Naive thymus-derived CD4-positive, alpha-beta T cell (primary cell): ENCODE measurements around the gene SBK2. TPM values are rescaled to one million over a fixed set of nuclear protein-coding genes. Genes with fewer than 3 reads are reported as not detected.

Experiments used
- ATAC-seq: fragments of 150-1000 bp; cut with Tn5 transposase; 2 replicates; pipeline ENCODE4 v1.10.0; 2021; ENCODE audit warnings: mild to moderate bottlenecking, moderate library complexity
- CTCF ChIA-PET: fragments of 350-600 bp; sonication (Branson Sonifier 250); formaldehyde crosslinking; loops from one replicate; lab custom pipeline; 2021; ENCODE audit warnings: antibody characterized with exemption; lab: Charles Lee
- POLR2A ChIA-PET: fragments of 350-600 bp; sonication (Branson Sonifier 250); formaldehyde crosslinking; loops from one replicate; lab custom pipeline; 2021; ENCODE audit warnings: antibody characterized with exemption, inconsistent platforms; lab: Charles Lee
- DNase-seq, 9 donors: peaks; one replicate each; pipeline versions ENCODE4 v3.0.0 to v3.0.0-alpha.2; 2020 to 2022; ENCODE audit warnings: mixed read lengths in 1 of 9
- H3K27ac ChIP-seq: one replicate; pipeline ENCODE4 v1.7.0; 2013; ENCODE audit warnings: mild to moderate bottlenecking, low read depth, low read length, moderate library complexity
- H3K27me3 ChIP-seq, 2 donors: one replicate each; pipeline ENCODE4 v1.7.0; 2013; ENCODE audit warnings: low read length in 2 of 2, mild to moderate bottlenecking in 2 of 2, moderate library complexity in 2 of 2; ENCODE audit not compliant: control insufficient read depth in 2 of 2, insufficient read depth in 2 of 2
- H3K36me3 ChIP-seq, 3 experiments: 1 replicate in 2 of 3; 2 replicates in 1 of 3; pipeline ENCODE4 v1.7.0; 2013; ENCODE audit warnings: low read length in 3 of 3, mild to moderate bottlenecking in 3 of 3, moderate library complexity in 1 of 3; ENCODE audit not compliant: insufficient read depth in 3 of 3, control insufficient read depth in 2 of 3
- H3K4me1 ChIP-seq, 2 donors: one replicate each; pipeline ENCODE4 v1.7.0; 2013; ENCODE audit warnings: low read length in 2 of 2, mild to moderate bottlenecking in 2 of 2, moderate library complexity in 1 of 2; ENCODE audit not compliant: control insufficient read depth in 2 of 2, insufficient read depth in 2 of 2
- H3K4me3 ChIP-seq: 2 replicates; pipeline ENCODE4 v1.7.0; 2013; ENCODE audit warnings: mild to moderate bottlenecking, low read length
- H3K9me3 ChIP-seq, 3 experiments: 1 replicate in 2 of 3; 2 replicates in 1 of 3; pipeline ENCODE4 v1.7.0; 2013; ENCODE audit warnings: low read length in 3 of 3; ENCODE audit not compliant: control insufficient read depth in 2 of 3
- H3K27ac Mint-ChIP-seq, 9 donors: one replicate each; pipeline ENCODE4 v1.8.0; 2020 to 2022; ENCODE audit warnings: mixed read lengths in 9 of 9, mild to moderate bottlenecking in 8 of 9, moderate library complexity in 5 of 9, inconsistent platforms in 2 of 9
- H3K27me3 Mint-ChIP-seq, 5 donors: one replicate each; pipeline ENCODE4 v1.8.0; 2021 to 2022; ENCODE audit warnings: mixed read lengths in 5 of 5, mild to moderate bottlenecking in 1 of 5
- H3K36me3 Mint-ChIP-seq, 5 donors: one replicate each; pipeline ENCODE4 v1.8.0; 2020 to 2022; ENCODE audit warnings: mixed read lengths in 5 of 5, mild to moderate bottlenecking in 3 of 5, inconsistent platforms in 1 of 5
- H3K4me1 Mint-ChIP-seq, 7 donors: one replicate each; pipeline ENCODE4 v1.8.0; 2020 to 2022; ENCODE audit warnings: mixed read lengths in 7 of 7, mild to moderate bottlenecking in 3 of 7, inconsistent platforms in 1 of 7
- H3K4me3 Mint-ChIP-seq, 10 donors: one replicate each; pipeline ENCODE4 v1.8.0; 2020 to 2022; ENCODE audit warnings: mild to moderate bottlenecking in 10 of 10, mixed read lengths in 10 of 10, moderate library complexity in 6 of 10, inconsistent platforms in 2 of 10
- H3K9me3 Mint-ChIP-seq, 11 donors: one replicate each; pipeline ENCODE4 v1.8.0; 2020 to 2022; ENCODE audit warnings: mixed read lengths in 11 of 11, mild to moderate bottlenecking in 4 of 11, inconsistent platforms in 1 of 11, moderate library complexity in 1 of 11
- intact Hi-C, 2 donors: fragments of 100-400 bp; cut with micrococcal nuclease; formaldehyde crosslinking; loops; one replicate each; pipeline ENCODE4 v1.15.1; 2023
- polyA plus RNA-seq, 2 donors: library from polyadenylated mRNA; unstranded; fragments of 300-500 nt; fragmentation: Illumina TruSeq; gene quantifications; one replicate each; pipeline ENCODE4 v1.2.3, GENCODE V29; 2021
- total RNA-seq, 6 experiments: library from RNA in 5 of 6; stranded (reverse) in 5 of 6; gene quantifications; 1 replicate in 5 of 6; 2 replicates in 1 of 6; pipeline ENCODE4 v1.2.3 and lab custom pipeline; 2021 to 2026

SBK2 gene
- total and polyA plus RNA-seq, 7 experiments from 2014 or later, result not detected

DNA sequence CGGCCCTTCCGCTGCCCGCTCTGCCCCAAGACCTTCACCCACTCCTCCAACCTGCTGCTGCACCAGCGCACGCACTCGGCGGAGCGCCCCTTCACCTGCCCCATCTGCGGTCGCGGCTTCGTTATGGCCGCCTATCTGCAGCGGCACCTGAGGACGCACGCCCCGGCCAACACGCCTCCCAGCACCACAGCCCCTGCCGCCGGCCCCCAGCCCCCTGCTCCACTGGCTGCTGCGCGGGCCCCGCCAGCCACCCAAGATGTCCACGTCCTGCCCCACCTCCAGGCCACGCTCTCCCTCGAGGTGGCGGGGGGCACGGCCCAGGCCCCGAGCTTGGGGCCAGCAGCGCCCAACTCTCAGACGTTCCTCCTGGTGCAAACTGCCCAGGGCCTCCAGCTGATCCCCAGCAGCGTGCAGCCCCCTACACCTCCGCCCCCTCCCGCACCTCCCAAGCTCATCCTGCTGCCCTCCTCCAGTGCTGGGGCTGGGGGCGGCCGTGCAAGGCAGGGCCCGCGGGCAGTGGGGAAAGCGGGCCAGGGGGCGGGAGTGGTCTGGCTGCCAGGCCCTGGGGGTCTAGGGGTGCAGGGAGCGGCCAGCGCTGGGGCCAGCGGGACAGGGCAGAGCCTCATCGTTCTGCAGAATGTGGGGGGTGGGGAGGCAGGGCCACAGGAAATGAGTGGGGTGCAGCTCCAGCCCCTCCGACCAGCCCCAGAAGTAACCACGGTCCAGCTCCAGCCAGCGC is 53.8 kb downstream of the SBK2 start:
- Histone ChIP-seq H3K4me1 (peaks cover 12 to 15% of the 10 kb centered on the region in 2 donors), H3K27ac (no peak overlapping the region), H3K27me3 (no peaks in the 10 kb centered on the region), H3K4me3 (no peak overlapping the region), H3K36me3 (peaks cover 0 to 21% (median 0%) of the 10 kb centered on the region in 3 experiments), H3K9me3 (no peaks in the 10 kb centered on the region)
- no peaks in the 10 kb centered on the region for H3K27me3 Mint-ChIP-seq
- DNase-seq, result no peak
- peaks cover 14 to 39% (median 23%) of the 10 kb centered on the region in 7 donors for H3K4me1 Mint-ChIP-seq
- ChIA-PET CTCF (no interaction called here), POLR2A (no interaction called here)
- no peak overlapping the region for H3K27ac Mint-ChIP-seq
- H3K36me3 Mint-ChIP-seq, result peaks cover 0 to 8% (median 1%) of the 10 kb centered on the region in 5 donors
- ATAC-seq, result no peak
- H3K9me3 Mint-ChIP-seq, result peaks cover 0 to 2% (median 0%) of the 10 kb centered on the region in 11 donors
- H3K4me3 Mint-ChIP-seq, result peak overlapping the region in 3 of 10 donors; percentile 29 to 59 (median 29)
- intact Hi-C loops, result no loop called here

DNA sequence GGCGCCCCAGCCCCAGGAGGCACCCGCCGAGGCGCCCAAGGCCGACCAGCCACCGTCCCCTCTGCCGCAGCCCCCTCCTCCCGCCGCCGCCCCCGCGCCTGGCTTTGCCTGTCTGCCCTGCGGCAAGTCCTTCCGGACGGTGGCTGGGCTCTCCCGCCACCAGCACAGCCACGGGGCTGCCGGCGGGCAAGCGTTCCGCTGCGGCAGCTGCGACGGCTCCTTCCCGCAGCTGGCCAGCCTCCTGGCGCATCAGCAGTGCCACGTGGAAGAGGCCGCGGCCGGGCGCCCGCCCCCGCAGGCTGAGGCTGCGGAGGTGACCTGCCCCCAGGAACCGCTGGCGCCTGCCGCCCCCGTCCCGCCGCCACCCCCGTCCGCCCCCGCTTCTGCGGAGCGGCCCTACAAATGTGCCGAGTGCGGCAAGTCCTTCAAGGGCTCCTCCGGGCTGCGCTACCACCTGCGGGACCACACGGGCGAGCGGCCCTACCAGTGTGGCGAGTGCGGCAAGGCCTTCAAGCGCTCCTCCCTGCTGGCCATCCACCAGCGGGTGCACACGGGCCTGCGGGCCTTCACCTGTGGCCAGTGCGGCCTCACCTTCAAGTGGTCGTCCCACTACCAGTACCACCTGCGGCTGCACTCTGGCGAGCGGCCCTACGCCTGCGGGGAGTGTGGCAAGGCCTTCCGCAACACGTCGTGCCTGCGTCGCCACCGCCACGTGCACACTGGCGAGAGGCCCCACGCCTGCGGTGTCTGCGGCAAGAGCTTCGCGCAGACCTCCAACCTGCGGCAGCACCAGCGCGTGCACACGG is 54.6 kb downstream of the SBK2 start:
- ChIA-PET POLR2A (no interaction called here), CTCF (no interaction called here)
- H3K4me1 ChIP-seq, result peaks cover 17 to 22% of the 10 kb centered on the region in 2 donors
- peaks cover 0 to 8% (median 1%) of the 10 kb centered on the region in 5 donors for H3K36me3 Mint-ChIP-seq
- no peaks in the 10 kb centered on the region for H3K27me3 ChIP-seq
- H3K4me3 Mint-ChIP-seq, result peak overlapping the region in 1 of 10 donors; percentile 59
- H3K4me3 ChIP-seq, result no peak overlapping the region
- peaks cover 0 to 2% (median 0%) of the 10 kb centered on the region in 11 donors for H3K9me3 Mint-ChIP-seq
- no peak overlapping the region for H3K27ac ChIP-seq
- peaks cover 20 to 46% (median 28%) of the 10 kb centered on the region in 7 donors for H3K4me1 Mint-ChIP-seq
- intact Hi-C loops, result no loop called here
- DNase-seq (no peak), ATAC-seq (no peak)
- no peaks in the 10 kb centered on the region for H3K9me3 ChIP-seq
- peaks cover 0 to 21% (median 0%) of the 10 kb centered on the region in 3 experiments for H3K36me3 ChIP-seq
- H3K27me3 Mint-ChIP-seq, result no peaks in the 10 kb centered on the region
- H3K27ac Mint-ChIP-seq, result no peak overlapping the region

DNA sequence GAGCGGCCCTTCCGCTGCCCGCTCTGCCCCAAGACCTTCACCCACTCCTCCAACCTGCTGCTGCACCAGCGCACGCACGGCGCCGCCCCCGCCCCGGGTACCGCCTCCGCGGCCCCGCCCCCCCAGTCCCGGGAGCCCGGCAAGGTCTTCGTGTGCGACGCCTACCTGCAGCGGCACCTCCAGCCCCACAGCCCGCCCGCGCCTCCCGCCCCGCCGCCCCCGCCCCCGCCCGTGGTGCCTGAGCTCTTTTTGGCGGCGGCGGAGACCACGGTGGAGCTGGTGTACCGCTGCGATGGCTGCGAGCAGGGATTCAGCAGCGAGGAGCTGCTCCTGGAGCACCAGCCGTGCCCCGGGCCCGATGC is 55.2 kb downstream of the SBK2 start:
- ATAC-seq (no peak), DNase-seq (no peak)
- Histone ChIP-seq H3K27me3 (no peaks in the 10 kb centered on the region), H3K9me3 (no peaks in the 10 kb centered on the region), H3K27ac (no peak overlapping the region), H3K4me3 (no peak overlapping the region), H3K36me3 (peaks cover 0 to 21% (median 0%) of the 10 kb centered on the region in 3 experiments), H3K4me1 (peaks cover 20 to 23% of the 10 kb centered on the region in 2 donors)
- Mint-ChIP-seq H3K27ac (no peak overlapping the region), H3K9me3 (peaks cover 0 to 2% (median 0%) of the 10 kb centered on the region in 11 donors), H3K4me1 (peaks cover 20 to 50% (median 32%) of the 10 kb centered on the region in 7 donors), H3K36me3 (peaks cover 0 to 8% (median 1%) of the 10 kb centered on the region in 5 donors), H3K4me3 (no peak overlapping the region), H3K27me3 (no peaks in the 10 kb centered on the region)
- POLR2A ChIA-PET, result no interaction called here
- CTCF ChIA-PET, result no interaction called here
- intact Hi-C loops, result no loop called here

DNA sequence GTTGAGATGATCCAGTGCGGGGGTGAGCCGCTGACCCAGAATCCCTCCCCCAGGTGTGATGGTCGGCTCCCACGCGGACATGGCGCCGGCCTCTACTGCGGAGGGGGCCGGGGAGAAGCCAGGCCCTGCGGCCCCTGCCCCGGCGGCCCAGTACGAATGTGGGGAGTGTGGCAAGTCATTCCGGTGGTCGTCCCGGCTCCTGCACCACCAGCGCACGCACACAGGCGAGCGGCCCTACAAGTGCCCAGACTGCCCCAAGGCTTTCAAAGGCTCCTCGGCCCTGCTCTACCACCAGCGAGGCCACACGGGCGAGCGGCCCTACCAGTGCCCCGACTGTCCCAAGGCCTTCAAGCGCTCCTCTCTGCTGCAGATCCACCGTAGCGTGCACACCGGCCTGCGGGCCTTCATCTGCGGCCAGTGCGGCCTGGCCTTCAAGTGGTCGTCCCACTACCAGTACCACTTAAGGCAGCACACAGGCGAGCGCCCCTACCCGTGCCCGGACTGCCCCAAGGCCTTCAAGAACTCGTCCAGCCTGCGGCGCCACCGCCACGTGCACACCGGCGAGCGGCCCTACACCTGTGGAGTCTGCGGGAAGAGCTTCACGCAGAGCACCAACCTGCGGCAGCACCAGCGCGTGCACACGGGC is 55.7 kb downstream of the SBK2 start:
- CTCF ChIA-PET, result no interaction called here
- H3K9me3 Mint-ChIP-seq, result peaks cover 0 to 2% (median 0%) of the 10 kb centered on the region in 11 donors
- peaks cover 20 to 50% (median 32%) of the 10 kb centered on the region in 7 donors for H3K4me1 Mint-ChIP-seq
- H3K36me3 Mint-ChIP-seq, result peaks cover 0 to 8% (median 1%) of the 10 kb centered on the region in 5 donors
- H3K4me3 Mint-ChIP-seq, result no peak overlapping the region
- Histone ChIP-seq H3K36me3 (peaks cover 0 to 21% (median 0%) of the 10 kb centered on the region in 3 experiments), H3K27me3 (no peaks in the 10 kb centered on the region), H3K27ac (no peak overlapping the region), H3K9me3 (no peaks in the 10 kb centered on the region), H3K4me3 (no peak overlapping the region), H3K4me1 (peaks cover 20 to 23% of the 10 kb centered on the region in 2 donors)
- DNase-seq (no peak), ATAC-seq (no peak)
- no peaks in the 10 kb centered on the region for H3K27me3 Mint-ChIP-seq
- no peak overlapping the region for H3K27ac Mint-ChIP-seq
- intact Hi-C loops, result no loop called here
- POLR2A ChIA-PET, result no interaction called here

DNA sequence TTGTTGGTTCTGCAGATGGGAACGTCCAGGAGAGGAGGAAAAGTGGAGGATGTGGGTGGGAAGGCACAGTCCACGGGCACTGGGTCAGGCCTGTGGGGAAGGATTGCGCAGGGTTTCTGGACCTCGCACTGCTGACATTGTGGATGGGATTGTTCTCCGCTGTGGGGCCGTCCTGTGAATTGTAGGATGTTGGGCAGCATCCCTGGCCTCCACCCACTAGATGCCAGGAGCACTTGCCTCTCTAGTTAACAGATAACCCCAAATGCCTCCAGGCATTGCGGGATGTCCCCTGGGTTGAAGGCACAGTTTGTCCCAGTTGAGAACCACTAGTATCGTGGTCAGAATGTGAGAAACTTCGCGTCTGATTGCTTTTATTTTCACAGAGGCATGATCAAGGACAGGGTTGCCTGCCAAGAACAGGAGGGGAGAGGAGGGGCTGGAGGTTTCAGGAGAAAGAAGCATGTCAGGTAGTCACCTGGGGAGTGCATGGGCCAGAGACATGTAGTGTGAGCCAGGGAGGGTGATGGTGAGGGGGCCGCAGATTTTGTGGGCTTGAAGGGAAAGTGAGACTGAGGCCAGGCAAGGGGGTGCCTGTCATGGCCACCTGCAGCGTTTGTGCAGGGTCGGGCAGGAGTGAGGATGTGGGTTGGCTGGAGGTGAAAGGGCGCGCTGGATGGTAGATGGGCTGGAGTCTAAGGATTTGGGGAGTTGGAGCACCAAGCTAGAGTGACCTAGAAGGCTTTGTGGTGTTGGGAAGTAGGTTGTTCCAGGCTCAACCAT is 57.3 kb downstream of the SBK2 start:
- Histone ChIP-seq H3K27ac (no peak overlapping the region), H3K4me1 (peaks cover 25 to 28% of the 10 kb centered on the region in 2 donors), H3K36me3 (peaks cover 0 to 21% (median 0%) of the 10 kb centered on the region in 3 experiments), H3K27me3 (no peaks in the 10 kb centered on the region), H3K9me3 (no peaks in the 10 kb centered on the region), H3K4me3 (no peak overlapping the region)
- Mint-ChIP-seq H3K4me3 (peak overlapping the region in 9 of 10 donors; percentile 3 to 68 (median 43)), H3K27me3 (no peaks in the 10 kb centered on the region), H3K9me3 (peaks cover 0 to 2% (median 0%) of the 10 kb centered on the region in 11 donors), H3K27ac (peak overlapping the region in 6 of 9 donors; percentile 23 to 55 (median 29)), H3K36me3 (peaks cover 0 to 8% (median 0%) of the 10 kb centered on the region in 5 donors), H3K4me1 (peaks cover 15 to 45% (median 29%) of the 10 kb centered on the region in 7 donors)
- intact Hi-C loops, result loop anchor here (5.0 kb wide), 2 partner anchors 472 to 1017 kb away; partner anchors contain the start of gene LENG9 (in 1 of the 2)
- POLR2A ChIA-PET, result interaction anchor here (0.5 to 0.6 kb wide), 2 partner anchors 145 to 264 kb away, joined by 3 read pairs; no protein-coding TSS in a partner anchor
- CTCF ChIA-PET, result interaction anchor here (0.8 to 1.3 kb wide), 3 partner anchors 12 to 160 kb away, joined by 3 to 4 read pairs (median 3); no protein-coding TSS in a partner anchor
- DNase-seq (no peak), ATAC-seq (no peak)
